ENCODE measurements around the gene RANBP3L.

Gene RANBP3L

DNA sequence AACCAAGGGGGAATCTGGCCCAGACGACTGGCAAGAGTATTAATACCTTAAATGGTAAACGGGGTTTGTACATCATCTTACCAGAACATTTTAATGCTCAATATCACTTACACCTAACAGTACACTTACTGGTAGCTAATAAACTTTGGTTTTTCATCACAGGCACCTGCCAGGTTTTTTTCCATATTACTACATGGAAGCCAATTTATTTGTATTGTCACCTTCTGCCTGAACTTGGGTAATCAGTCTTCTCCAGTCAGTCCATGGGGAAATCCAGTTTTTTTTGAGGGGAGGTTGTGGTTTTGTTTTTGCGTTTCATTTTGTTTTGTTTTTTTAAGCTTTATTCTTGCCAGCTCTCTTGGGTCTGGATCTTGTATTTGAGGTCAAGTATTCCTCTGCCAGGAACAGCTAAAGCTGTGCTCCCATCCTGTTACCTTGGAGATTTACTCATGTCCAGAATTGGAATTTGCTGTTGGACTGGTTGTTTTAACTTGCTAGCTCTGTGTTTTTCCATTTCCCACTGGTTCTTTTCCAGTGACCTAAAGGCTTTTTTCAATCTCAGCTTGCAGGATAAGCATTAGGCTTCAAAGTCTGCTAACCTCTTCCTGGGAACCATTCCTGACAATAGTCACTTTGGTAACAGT is 48.9 kb downstream of the RANBP3L start:
- Histone ChIP-seq H3K4me1 (ENCODE audit: insufficient read depth, insufficient read length) (no peaks in the 10 kb centered on the region), H3K27me3 (ENCODE audit: insufficient read depth, insufficient read length) (no peaks in the 10 kb centered on the region), H3K36me3 (ENCODE audit: insufficient read depth, insufficient read length, low read length) (no peaks in the 10 kb centered on the region), H3K9ac (ENCODE audit: insufficient read length, low read depth) (no peak overlapping the region), H3K9me3 (ENCODE audit: insufficient read depth, low read length) (no peaks in the 10 kb centered on the region; the same call in 1 of the 2 replicates), H3K4me3 (ENCODE audit: insufficient read length, low read depth) (no peak overlapping the region)
- TF ChIP-seq ZNF274 (IDR thresholded peaks at IDR 0.05; ENCODE audit: low read depth, low read length) (no peak), YY1 (IDR thresholded peaks at IDR 0.05; ENCODE audit: insufficient read depth, insufficient read length) (no peak)
- DNase-seq (ENCODE audit: low read depth, low spot score), result no peak

DNA sequence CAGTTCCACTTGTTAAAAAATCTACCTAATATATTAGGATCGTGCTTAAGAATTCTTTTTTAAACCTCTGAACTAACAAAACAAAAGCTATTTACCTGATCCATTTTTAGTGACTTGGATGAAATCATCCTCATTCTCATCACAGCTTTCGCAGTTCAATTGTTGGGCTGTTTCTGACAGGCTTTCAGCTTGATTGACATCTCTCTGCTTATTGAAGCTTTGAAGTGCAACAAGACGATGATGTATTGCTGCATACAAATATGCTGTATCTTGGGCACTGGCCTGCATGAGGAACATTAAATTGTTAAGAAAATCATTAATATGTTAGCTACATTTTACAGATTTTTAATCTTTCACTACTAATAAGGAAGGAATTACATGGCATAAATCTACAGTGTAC is 50.5 kb downstream of the RANBP3L start:
- Histone ChIP-seq H3K4me1 (ENCODE audit: insufficient read depth, insufficient read length) (no peaks in the 10 kb centered on the region), H3K36me3 (ENCODE audit: insufficient read depth, insufficient read length, low read length) (no peaks in the 10 kb centered on the region), H3K9ac (ENCODE audit: insufficient read length, low read depth) (no peak overlapping the region), H3K9me3 (ENCODE audit: insufficient read depth, low read length) (no peaks in the 10 kb centered on the region; the same call in 1 of the 2 replicates), H3K27me3 (ENCODE audit: insufficient read depth, insufficient read length) (no peaks in the 10 kb centered on the region), H3K4me3 (ENCODE audit: insufficient read length, low read depth) (no peak overlapping the region)
- no peak for DNase-seq (ENCODE audit: low read depth, low spot score)
- no peak for TF ChIP-seq YY1 (IDR thresholded peaks at IDR 0.05; ENCODE audit: insufficient read depth, insufficient read length)
- TF ChIP-seq ZNF274 (IDR thresholded peaks at IDR 0.05; ENCODE audit: low read depth, low read length), result no peak

DNA sequence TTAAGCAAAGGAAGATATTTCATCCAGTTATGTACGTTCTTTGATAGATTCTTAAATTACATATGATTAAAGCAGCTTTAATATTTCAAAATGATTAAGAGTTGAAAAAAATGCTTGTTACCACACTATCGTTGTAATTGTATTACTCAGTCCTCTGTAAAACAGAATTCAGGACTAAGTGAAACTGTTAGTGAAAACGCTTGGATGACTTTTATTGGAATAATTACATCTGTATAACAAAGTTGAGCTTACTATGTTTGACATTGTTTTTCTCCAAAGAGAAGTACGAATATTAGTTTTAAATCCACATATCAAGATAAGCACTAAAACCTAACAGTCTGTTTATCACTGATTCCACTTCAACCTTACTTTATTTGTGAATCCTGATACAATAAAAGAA is 51.3 kb downstream of the RANBP3L start:
- Histone ChIP-seq H3K36me3 (ENCODE audit: insufficient read depth, insufficient read length, low read length) (no peaks in the 10 kb centered on the region), H3K4me1 (ENCODE audit: insufficient read depth, insufficient read length) (no peaks in the 10 kb centered on the region), H3K9ac (ENCODE audit: insufficient read length, low read depth) (no peak overlapping the region), H3K27me3 (ENCODE audit: insufficient read depth, insufficient read length) (no peaks in the 10 kb centered on the region), H3K4me3 (ENCODE audit: insufficient read length, low read depth) (no peak overlapping the region), H3K9me3 (ENCODE audit: insufficient read depth, low read length) (no peaks in the 10 kb centered on the region; the same call in 1 of the 2 replicates)
- no peak for DNase-seq (ENCODE audit: low read depth, low spot score)
- TF ChIP-seq YY1 (IDR thresholded peaks at IDR 0.05; ENCODE audit: insufficient read depth, insufficient read length) (no peak), ZNF274 (IDR thresholded peaks at IDR 0.05; ENCODE audit: low read depth, low read length) (no peak), SUZ12 (IDR thresholded peaks at IDR 0.05; ENCODE audit: extremely low read depth, insufficient read depth, insufficient read length) (no peak)

DNA sequence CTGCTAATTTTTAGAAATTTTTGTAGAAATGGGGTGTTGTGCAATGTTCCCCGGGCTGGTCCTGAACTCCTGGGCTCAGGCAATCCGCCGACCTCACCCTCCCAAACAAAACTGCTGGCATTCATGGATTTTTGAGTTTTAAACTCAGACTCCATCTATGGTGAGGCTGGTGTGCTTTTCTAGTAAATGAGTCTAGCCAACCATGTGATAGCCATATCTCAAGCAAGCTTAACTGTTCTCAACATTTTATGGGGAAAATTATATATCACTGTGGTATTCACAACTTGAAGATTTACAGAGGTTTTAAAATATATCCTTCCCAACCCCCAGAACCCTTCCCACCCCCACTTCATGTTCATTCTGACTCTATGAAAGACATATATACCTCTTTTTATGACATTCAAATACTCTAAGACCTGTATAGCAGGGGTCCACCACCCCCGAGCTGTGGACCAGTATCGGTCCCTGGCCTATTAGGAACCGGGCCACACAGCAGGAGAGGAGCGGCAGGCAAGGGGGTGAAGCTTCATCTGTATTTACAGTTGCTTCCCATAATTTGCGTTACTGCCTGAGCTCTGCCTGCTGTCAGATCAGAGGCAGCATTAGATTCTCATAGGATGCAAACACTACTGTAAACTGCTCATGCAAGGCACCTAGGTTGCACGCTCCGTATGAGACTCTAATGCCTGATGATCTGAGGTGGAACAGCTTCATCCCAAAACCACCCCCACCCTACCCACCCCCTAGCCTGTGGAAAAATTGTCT is 55.5 kb downstream of the RANBP3L start:
- DNase-seq (ENCODE audit: low read depth, low spot score), result no peak
- Histone ChIP-seq H3K27me3 (ENCODE audit: insufficient read depth, insufficient read length) (no peaks in the 10 kb centered on the region), H3K9me3 (ENCODE audit: insufficient read depth, low read length) (peaks cover 7% of the 10 kb centered on the region), H3K4me1 (ENCODE audit: insufficient read depth, insufficient read length) (no peaks in the 10 kb centered on the region), H3K9ac (ENCODE audit: insufficient read length, low read depth) (no peak overlapping the region), H3K4me3 (ENCODE audit: insufficient read length, low read depth) (no peak overlapping the region), H3K36me3 (ENCODE audit: insufficient read depth, insufficient read length, low read length) (no peaks in the 10 kb centered on the region)
- TF ChIP-seq YY1 (IDR thresholded peaks at IDR 0.05; ENCODE audit: insufficient read depth, insufficient read length), result no peak
- TF ChIP-seq SUZ12 (IDR thresholded peaks at IDR 0.05; ENCODE audit: extremely low read depth, insufficient read depth, insufficient read length), result no peak
- no peak for TF ChIP-seq ZNF274 (IDR thresholded peaks at IDR 0.05; ENCODE audit: low read depth, low read length)

DNA sequence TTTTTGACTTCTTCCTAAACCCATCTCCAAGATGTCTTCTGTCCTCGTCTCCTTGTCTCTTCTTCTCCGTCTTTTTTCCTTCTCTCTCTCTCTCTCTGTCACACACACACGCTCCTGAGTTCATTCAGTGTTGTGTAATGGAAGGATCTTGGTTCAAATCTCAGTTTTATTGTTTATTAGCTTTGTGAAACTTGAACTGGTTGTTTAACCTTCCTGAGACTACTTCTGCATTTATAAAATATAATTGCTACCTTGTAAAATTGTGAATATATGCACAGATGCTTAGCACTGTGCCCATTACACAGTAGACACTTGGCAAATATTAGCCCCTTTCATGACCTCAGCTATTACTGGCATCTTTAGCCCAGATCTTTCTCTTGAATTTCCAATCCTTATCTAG is 57.6 kb downstream of the RANBP3L start:
- H3K9ac ChIP-seq (ENCODE audit: insufficient read length, low read depth), result no peak overlapping the region
- no peaks in the 10 kb centered on the region for H3K4me1 ChIP-seq (ENCODE audit: insufficient read depth, insufficient read length)
- H3K27me3 ChIP-seq (ENCODE audit: insufficient read depth, insufficient read length), result no peaks in the 10 kb centered on the region
- H3K9me3 ChIP-seq (ENCODE audit: insufficient read depth, low read length), result peaks cover 7% of the 10 kb centered on the region
- no peaks in the 10 kb centered on the region for H3K36me3 ChIP-seq (ENCODE audit: insufficient read depth, insufficient read length, low read length)
- TF ChIP-seq SUZ12 (IDR thresholded peaks at IDR 0.05; ENCODE audit: extremely low read depth, insufficient read depth, insufficient read length) (no peak), YY1 (IDR thresholded peaks at IDR 0.05; ENCODE audit: insufficient read depth, insufficient read length) (no peak), ZNF274 (IDR thresholded peaks at IDR 0.05; ENCODE audit: low read depth, low read length) (no peak)
- H3K4me3 ChIP-seq (ENCODE audit: insufficient read length, low read depth), result no peak overlapping the region
- no peak for DNase-seq (ENCODE audit: low read depth, low spot score)

DNA sequence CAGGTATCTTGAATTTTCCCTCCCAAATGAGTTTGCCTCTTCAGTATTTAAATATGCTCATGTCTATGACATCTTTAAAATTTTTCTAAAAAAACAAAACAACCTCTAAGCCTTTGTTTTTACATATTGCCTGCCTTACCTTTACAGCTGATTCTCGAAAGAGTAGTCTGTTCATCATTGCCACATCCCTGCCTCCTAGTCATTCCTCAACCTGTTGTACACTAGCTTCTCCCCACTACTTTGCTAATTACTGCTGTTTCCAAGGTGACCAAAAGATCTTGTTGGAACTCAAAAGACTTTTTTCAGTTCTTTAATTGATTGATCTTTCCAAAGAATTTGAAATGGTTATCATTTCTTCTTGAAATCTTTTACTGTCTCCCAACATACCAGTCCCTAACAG is 58.0 kb downstream of the RANBP3L start:
- Histone ChIP-seq H3K4me1 (ENCODE audit: insufficient read depth, insufficient read length) (no peaks in the 10 kb centered on the region), H3K9ac (ENCODE audit: insufficient read length, low read depth) (no peak overlapping the region), H3K4me3 (ENCODE audit: insufficient read length, low read depth) (no peak overlapping the region)

More for the DNA sequence above, 58.0 kb downstream of the RANBP3L start:
- TF ChIP-seq ZNF274 (IDR thresholded peaks at IDR 0.05; ENCODE audit: low read depth, low read length) (no peak), SUZ12 (IDR thresholded peaks at IDR 0.05; ENCODE audit: extremely low read depth, insufficient read depth, insufficient read length) (no peak), YY1 (IDR thresholded peaks at IDR 0.05; ENCODE audit: insufficient read depth, insufficient read length) (no peak)
- peaks cover 7% of the 10 kb centered on the region for H3K9me3 ChIP-seq (ENCODE audit: insufficient read depth, low read length)
- no peaks in the 10 kb centered on the region for H3K27me3 ChIP-seq (ENCODE audit: insufficient read depth, insufficient read length)
- no peak for DNase-seq (ENCODE audit: low read depth, low spot score)
- H3K36me3 ChIP-seq (ENCODE audit: insufficient read depth, insufficient read length, low read length), result no peaks in the 10 kb centered on the region
